Stimulated activated CD8-positive, alpha-beta memory T cell treated with anti-CD3 and anti-CD28 coated beads, Interleukin-2, amount 100 ng/mL, for 48 hours (primary cell): ENCODE results near the gene MECR.
"Not testable (repeated sequence)": the region's sequence is repeated elsewhere in the genome, so short reads cannot be mapped to it uniquely, and the experiment has no call there.

Source experiments
- DNase-seq, 2 donors: peaks; one replicate each; pipeline ENCODE4 v3.0.0-alpha.2; 2020; ENCODE audit warnings: low read depth in 2 of 2

Gene MECR

DNA sequence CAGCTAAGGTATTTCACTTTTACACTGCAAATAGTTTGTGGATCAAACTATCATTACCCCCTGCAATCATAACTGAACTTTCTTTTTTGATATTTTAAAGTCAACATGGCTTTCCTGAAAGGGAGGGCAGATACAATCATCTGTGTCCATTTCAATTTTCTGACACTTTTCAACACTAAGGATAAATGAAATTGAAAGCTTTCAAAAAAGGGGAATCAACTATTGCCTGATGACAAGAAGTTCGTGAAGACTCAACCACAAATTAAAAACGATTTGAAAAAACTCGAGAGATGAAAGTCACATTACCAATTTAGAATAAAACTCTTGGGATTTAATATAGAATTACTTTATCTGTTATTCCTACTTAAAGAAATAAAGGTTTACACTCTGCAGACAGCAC, 60.8 kb downstream of the MECR start:
- no peak for DNase-seq

DNA sequence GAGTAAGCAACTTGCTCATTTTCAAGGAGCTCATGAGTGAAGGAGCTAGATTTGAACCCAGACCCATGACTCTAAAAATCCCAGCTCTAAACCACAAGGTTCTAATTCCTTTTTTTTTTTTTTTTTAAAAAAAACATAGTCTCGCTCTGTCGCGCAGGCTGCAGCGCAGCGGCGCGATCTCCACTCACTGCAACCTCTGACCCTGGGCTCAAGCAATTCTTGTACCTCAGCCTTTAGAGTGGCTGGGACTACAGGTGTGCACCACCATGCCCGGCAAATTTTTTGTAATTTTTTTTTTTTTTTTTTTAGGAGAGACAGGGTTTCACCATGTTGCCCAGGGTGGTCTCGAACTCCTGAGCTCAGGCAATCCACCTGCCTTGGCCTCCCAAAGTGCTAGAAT, 62.8 kb downstream of the MECR start:
- no peak for DNase-seq

DNA sequence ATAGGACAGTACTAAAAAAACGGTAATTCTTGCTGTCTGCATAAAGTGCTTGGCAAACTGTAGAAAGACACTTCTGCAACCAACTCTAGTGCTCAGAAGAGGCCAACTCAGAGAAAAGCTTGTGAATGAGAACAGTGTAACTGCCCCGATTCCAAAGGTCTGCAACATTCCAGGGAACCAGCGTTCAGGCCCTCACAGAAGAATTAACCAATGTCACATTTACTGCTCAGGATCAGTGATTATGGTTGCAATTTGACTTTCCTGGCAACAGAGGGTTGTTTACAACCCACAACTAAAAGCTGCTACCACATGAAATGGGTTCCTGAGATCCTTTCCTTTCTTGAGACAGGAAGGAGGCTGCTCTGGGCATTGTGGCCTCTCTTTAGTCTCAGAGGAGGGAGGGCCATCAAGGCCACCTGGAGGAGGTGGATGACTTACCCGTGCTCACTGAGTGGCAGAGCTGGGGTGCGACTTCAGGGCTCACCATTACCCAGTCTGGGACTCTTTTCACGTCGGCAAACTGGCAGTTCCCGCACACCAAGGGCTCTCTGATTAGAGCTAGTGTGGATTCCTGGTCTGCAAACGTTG, 64.3 kb downstream of the MECR start:
- DNase-seq: no peak

DNA sequence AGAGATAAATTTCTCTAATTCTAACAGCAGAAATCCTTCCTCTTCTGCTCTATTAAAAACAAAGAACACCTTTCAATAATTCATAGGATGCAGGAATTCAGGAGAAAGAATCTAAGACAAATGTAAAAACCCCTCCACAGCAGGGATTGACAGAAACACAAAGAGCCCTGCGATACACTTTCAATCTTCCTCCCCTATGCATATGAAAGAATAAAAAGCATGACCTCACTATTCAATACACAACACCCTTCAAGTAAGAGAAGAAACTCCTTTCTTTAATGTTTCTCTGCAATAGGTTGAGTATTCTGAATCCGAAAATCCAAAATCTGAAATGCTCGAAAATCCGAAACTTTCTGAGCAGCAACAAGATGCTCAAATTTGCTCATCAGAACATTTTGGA, 66.1 kb downstream of the MECR start:
- DNase-seq: no peak

DNA sequence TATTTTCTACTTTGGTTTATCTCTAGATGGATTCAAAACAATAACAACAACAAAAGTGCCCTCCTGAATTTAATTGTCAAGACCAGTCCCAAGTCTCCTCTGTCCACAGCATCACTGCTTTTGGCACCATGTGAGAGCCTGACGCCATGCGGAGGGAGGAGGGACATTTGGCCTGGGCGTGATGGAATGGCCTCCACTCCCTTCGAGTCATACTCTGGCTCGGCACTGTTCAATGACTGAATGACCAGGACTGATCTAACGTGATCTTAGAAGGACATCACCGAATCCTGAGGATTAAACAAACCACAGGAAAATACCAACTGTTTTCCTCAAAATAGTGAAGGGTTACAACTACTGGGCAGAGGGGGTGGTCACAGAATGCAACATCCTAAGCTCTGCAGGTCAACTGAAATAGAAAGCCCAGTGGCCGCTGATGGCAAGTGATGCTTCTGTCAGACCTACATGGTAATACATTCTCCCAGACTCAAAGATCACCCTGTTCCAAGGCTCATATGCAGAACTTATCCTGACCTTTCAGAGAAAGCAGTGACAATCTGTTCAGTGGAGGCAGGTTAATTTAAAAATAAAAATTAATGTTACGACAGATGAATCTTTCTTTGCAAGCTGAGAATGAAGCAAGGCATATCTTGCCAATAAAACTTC, 68.1 kb downstream of the MECR start:
- no peak for DNase-seq

DNA sequence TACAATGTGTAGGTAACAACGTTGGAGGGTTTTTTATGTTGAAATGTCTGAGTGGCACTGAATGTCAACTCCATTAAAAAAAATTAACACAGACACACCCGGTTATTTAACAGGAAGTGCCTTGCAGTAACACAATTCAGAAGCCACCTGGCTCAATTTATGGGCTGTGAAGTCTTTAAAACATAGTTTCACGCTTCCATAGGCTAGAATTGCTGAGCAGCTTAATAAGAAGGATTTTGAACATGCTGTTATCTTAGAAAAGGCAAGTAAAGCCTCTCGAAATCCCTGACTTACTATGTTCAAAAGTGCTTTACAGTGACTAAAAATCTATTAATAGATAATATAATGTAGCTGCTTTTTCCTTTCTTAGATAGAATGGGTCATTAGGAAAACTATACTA, 68.7 kb downstream of the MECR start:
- no peak for DNase-seq

DNA sequence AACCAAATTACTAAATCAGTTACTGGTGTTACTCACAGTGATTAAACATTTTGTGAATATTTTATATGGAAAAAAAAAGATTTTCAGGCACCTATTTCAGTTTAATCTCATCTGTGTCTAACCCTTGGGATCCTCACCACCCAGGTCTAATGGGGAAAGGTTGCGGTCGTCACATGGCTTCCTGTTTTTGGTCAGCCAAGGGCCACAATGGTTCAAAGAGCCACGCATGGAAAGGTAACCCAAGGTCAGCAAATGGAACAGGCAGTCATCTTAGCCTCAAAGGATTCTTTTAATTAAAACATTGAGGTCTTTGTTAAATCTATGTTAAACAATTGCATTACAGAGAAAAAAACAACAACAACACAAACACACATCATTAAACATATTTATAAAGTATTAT, 71.0 kb downstream of the MECR start:
- DNase-seq: no peak

DNA sequence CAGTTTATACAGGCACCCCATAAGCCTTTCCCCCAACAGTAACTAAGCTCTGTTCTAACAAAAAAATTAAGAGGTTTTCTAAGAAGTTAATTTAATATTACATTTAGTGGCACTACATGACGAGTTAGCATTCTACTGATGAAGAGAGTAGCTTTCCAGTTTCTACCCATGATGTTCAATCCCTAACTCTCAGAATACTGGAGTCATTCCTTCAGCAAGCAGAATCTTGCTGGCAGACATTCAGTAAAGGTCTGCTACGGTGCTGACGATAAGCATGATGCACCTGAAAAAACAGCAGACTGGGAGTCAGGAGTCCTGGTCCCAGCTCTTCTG, 73.5 kb downstream of the MECR start:
- DNase-seq: no peak

DNA sequence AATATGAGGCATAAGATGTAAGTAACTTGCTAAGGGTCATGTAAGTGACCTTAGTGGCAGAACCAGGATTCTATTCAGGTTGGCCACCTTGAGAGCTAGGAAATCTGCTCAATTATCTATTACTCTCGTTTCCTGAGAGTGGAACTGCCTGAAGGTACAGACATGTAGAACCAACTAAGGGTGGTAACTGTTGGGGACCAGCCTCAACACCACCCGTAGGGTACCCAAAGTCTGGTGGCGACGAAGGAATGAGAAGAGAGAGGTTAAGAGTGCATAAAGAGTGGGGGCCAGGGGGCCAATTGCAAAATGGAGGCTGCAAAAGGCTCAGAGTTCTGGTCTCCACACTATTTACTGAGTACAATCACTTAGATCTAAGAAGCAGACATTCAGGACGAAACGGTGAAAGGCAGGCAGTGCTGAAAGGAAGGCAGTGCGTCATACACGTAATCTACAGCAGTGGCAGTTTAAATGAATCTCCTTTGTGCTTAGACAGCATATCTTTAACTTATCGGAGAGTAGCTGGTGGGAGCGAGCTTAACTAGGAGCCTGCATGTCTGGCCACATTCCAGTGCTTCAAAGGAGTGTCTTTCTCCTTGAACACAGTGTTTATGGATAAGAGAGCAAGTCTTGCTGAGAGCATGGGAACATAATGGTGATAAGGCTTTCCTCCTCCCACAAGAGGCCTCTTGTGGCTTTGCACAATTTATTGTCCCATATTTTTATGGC, 74.0 kb downstream of the MECR start:
- DNase-seq: no peak

DNA sequence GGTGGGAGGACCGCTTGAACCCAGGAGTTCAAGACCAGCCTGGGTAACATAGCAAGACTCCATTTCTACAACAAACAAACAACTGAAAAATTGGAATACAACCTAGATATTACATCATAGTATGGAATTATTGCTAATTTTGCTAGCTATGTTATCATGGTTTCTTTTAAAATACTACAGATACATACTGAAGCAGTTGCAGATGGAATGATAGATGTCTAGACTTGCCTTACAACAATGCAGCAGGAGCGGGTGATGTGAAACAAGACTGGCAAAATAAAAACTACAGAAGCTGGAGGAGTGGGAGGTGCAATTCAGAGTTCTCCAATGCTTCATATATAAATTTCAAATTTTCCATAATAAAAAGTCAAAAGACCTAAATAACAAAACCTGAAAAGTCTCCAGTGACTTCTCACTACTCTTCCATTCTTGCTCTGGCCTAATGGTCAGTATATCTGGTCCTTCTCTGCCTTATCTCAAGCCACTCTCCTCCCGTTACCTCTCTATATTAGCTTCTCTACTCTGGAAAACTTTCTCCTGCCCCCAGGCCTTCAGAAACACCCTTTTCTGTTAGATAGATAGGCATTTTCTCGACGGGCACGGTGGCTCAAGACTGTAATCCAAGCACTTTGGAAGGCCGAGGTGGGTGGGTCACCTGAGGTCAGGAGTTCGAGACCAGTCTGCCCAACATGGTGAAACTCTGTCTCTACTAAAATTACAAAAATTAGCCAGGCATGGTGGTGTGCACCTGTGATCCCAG, 78.5 kb downstream of the MECR start:
- DNase-seq: no peak

DNA sequence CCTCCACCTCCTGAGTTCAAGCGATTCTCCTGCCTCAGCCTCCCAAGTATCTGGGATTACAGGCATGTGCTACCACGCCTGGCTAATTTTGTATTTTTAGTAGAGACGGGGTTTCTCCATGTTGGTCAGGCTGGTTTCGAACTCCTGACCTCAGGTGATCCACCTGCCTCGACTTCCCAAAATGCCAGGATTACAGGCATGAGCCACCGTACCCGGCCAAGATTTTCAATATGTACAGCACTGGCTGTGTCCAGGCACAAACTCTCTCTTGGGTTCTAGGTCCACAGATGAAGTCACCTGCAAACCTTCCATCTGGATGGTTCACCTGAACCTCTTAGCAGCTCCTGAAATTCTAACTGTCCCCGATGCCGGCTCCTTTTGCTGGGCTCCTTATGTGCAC, 80.4 kb downstream of the MECR start:
- DNase-seq: not testable (repeated sequence)

DNA sequence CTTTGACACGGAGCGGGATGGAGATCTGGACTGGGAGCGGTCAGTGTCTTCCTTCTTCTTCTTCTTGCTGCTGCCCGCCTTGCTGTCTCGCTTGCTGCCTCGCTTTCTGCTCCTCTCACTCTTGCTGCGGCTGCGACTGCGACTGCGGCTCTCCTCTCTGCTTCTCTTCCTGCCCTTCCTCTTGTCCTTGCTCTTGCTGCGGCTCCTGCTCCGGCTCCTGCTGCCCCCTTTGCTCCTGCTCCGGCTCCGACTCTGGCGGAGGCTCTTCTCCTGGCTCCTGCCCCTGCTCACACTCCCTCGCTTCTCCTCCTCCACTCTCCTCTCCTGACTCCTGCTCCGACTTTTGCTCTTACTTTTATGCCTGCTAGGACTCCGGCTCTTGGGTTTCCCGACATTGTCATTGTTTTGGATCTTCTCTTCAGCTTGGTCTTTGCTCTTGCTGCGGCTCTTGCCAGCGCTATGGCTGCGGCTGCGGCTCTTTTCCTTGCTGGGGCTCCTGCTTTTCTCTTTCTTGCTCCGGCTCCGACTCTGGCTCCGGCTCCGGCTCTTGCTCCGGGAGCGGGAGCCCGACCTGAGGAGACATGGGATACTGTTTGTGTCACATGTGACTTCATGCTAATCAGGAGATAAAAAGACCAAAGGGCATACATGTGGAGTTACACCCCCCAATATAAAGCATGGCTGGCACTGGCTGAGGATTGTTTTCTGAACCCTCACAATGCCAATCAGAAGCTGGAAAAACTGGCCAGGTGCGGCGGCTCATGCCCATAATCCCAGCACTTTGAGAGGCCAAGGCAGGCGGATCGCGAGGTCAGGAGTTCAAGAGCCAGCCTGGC, 81.9 kb downstream of the MECR start:
- DNase-seq: no peak

DNA sequence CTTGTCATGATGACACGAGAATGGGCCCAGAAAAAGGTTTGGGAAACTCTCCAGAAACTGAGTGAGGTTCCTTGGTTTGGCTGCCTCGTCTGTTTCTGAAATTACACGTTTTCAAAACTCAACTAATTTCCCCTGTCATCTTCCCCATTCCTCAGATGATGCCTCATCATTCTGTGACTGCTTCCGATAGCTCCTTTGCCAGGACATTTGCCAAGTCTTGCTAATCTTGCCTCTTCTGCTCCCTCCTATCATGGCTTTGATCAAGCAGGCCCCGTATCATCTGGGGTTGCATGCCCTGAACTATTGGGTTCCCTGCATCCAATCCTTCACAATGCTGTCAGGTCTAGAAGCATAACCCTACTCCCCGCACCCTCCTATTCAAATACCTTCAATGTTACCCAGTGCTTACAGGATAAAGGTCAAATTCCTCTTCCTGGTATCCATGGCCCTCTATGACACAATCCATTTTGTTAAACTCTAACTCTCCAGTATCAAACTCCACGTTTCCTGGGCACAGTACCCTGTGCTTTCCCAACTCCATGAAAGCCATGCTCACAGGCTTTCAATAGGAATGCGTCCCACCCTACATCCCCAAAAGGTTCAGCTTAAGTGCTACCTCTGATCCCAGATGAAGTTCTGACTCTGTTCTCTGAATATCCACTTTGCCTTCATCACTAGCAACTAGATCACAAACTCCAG, 84.8 kb downstream of the MECR start:
- DNase-seq: no peak

DNA sequence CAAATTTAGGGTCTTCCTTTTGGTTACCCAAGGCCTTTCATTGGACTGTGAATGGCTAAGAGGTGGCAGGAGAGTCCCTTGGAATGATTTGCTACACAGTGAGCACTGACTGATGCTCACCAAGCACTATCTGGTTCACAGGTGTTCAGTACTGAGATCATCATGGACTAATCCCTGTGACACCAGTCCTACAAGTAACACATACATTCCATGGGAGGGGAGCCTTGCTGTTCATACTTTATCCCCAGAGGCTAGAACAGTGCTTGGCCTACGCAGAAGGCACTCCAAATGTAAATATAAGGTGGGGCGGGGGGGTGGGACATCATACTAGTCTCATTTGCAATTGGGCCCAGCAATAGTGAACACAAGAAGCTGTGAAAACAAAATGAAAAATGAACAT, 86.6 kb downstream of the MECR start:
- no peak for DNase-seq

DNA sequence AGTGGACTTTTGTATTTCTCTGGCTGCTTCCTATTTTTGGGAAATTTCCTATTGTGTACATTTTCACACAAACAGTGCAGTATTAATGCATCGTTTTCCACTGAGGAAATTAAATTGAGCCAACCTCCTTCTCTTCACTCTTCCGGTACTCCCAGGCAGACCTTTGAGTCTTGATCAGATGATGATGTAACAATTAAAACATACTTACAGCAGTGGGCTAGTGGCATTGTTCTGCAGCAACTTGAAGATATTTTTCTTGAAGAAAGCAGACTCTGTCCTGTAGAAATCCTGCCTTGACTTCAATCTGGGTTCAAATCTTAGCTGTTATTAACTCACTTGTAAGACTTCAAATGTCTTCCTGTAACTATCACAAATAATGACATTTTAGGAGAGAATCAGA, 88.0 kb downstream of the MECR start:
- no peak for DNase-seq
